Inferior parietal cortex (tissue), 1 donor: ENCODE measurements around the gene NBPF6.
A peak's percentile ranks its signal among the peaks of the same experiment; 100 is the strongest.
"Not testable (repeated sequence)": the region's sequence is repeated elsewhere in the genome, so short reads cannot be mapped to it uniquely, and the experiment has no call there.

Experiments
- DNase-seq: peaks from one replicate; pipeline ENCODE4 v3.0.0-alpha.2; 2016; ENCODE audit errors: extremely low spot score

Gene NBPF6

GRCh38 chr1:108496856-108497255, 46.7 kb downstream of the NBPF6 start:
- not testable (repeated sequence) for DNase-seq

DNA sequence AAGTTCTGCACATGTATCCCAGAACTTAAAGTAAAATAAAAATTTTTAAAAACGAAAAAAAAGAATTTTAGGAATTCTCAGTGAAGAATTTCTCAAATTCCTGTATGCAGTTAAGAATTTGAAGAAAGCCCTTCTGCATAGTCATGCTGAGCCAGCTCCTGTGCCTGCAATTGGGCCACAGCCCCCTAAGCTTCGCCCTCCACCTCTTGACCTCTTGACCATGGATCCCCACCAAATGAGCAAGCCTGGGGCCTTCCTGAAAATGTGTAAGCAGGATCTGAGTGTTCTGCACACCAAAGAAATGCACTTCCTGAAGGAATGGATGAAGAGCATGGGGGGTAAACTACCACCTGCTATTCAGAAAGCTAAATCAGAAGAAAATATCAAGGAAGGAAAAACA, 52.0 kb downstream of the NBPF6 start:
- no peak for DNase-seq

GRCh38 chr1:108502624-108503023, 52.5 kb downstream of the NBPF6 start:
- DNase-seq = no peak

- DNase-seq = no peak
Observed at GRCh38 chr1:108503062-108503733, 53.1 kb downstream of the NBPF6 start.

DNA sequence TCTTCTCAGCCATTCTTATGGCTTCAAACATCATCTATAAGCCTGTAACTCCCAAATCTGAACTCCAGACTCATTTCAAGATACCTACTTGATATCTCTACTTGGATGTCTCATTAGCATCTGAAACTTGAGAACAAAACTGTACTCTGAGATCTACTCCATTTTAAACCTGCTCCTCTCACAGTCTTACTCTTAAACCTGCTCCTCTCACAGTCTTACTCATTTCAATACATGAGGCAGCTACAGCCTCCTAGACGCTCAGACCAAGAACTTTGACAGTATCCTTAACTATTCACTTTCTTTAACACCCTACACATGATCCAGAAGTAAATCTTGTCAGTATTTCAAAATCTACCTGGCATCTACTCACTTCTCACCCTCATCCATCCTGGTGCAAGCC, 54.3 kb downstream of the NBPF6 start:
- no peak for DNase-seq

GRCh38 chr1:108505763-108506070, 55.6 kb downstream of the NBPF6 start:
- no peak for DNase-seq

DNA sequence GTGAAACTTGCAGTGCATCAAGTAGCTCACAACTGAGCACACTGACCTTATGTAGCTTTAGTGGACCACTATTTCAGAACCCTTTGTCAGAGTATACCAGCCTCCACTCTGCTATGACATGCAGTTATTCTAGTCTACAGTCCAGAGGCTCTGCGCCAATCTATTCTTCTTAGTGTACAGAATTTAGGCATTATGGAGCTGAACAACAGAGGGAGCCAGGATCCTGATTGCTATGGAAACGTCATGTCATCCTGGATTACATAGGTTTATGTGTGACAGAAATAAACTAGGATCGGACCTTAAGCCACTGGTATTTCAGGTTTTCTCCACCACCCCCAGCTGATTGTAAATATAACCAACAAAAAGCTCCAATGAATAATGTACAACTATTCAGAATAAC, 61.6 kb downstream of the NBPF6 start:
- peak; percentile 38 for DNase-seq

DNA sequence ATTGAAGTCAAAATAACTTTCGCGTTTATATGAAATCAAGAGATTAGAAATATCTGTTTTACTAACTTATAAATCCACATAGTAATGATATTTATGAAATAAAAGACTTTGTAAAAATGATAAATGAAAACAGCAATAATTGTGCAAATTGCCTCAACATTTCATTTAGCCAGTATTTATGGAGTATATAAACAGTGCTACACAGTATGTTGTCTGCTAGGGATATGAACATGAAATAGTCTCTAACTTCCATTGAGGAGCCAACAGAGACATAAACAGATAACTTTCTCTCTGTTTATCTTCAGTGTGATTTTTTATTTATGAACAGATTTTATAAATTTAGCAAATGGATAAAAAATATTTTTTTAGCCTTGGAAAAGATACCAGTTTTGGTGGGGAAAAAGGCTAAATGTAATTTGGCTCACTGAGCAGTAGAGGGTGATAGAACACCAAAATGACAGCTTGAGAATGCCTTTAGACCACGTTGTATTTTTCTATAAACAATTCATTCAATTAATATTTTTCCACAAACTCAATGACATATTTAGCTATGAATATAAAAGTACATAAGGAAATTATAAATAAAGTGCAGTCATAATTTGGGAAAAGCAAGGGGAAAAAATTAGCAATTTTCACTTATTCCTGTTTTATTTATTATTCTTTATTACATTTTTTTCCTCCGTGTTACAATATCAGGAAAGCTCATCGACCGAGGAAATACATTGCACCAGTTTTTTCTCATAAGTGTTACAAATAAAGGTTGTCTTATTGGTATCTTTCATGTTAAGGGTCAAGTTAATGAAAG, 62.3 kb downstream of the NBPF6 start:
- DNase-seq = peak; percentile 79

DNA sequence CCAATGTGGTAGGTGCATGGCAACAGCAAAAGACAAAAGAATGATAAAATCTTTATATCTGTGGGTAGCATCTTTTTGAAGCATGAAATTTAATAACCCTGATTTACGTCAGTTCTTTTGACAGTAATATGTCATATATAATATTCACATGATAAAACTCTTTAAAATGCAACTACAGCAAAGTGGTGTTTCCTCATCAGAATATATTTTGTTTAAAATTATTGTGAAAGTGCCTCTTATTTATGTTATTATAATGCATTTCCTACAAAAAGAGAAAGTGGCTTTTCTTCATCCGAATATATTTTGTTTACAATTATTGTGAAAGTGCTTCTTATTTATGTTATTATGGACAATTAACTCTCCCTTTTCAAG, 62.9 kb downstream of the NBPF6 start:
- DNase-seq = no peak

DNA sequence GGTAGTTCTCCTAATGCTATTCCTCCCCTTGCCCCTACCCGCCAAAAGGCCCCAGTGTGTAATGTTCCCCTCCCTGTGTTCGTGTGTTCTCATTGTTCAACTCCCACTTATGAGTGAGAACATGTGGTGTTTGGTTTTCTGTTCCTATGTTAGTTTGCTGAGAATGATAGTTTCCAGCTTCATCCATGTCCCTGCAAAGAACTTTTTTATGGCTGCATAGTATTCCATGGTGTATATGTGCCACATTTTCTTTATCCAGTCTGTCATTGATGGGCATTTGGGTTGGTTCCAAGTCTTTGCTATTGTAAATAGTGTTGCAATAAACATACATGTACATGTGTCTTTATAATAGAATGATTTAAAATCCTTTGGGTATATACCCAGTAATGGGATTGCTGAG, 63.8 kb downstream of the NBPF6 start:
- DNase-seq = not testable (repeated sequence)

- not testable (repeated sequence) for DNase-seq
Observed at GRCh38 chr1:108517301-108517897, 67.3 kb downstream of the NBPF6 start.
